HG03571 (cell line): ENCODE results near the gene KLK11.

Source experiments
- ATAC-seq: cut with Tn5 transposase; IDR thresholded peaks from one replicate; pipeline ENCODE4 v1.9.1; 2021; ENCODE audit not compliant: unreplicated experiment

KLK11 gene

GRCh38 chr19:51029718-51030117, 3.3 kb upstream of the KLK11 start:
- no peak for ATAC-seq

DNA sequence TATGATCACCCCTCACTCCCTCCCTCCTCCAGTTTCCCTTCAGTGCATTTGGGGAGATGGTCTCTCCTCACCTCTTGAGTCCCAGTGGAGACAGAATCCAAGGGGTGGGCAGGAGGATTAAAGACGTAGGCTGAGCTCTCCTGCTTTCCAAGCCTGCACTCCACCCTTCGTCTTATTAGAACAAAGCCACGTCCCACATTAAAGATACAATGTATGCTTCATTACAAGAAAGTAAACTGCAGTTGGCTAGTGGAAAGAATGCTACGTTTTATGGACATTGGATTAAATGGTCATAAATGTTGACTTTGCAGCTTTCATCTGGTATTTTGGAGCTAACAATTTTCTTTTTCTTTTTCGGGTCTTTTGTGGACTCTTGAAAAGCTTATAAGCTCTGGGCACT, 1.5 kb upstream of the KLK11 start:
- ATAC-seq = no peak

GRCh38 chr19:51027126-51027806, 850 bp upstream of the KLK11 start:
- no peak for ATAC-seq

DNA sequence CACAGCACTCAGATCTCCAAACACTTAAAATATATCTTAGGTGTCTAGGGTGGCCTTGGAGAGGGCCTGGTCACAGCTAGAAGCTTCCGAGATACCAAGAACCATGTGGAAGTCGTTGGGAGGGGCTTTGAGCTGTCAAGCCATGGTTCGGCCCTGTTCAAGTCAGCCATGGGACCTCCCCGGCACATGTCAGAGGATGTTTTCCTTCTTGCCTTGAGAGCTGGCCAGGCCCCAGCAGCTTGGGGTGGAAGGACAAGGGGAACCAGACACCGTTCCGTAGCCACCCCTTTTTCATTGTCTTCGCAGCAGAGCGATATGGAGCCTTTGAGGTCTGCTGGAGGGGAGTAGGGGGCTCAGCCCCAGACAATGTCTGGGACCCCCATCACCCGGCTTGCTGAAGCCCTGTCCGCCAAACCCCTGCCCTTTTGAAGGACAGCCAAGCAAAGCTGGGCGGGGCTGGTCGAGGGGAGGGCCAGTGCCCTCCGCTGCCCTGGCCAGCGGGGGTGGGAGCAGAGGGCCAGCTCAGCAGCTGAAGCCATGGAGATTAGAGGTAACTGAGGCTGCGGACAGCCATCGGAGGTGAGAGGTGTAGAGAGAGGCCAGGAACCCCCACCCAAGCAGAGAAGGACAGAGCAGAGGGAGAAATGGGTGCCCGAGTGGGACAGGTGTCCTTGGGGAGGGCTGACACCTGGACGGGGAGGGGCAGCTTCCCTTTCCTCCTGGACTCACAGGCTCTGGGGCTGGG, 435 bp downstream of the KLK11 start:
- no peak for ATAC-seq

- ATAC-seq = no peak
Measured at GRCh38 chr19:51025401-51025800, 1.0 kb downstream of the KLK11 start.

- no peak for ATAC-seq
Measured at GRCh38 chr19:51024924-51025323, 1.5 kb downstream of the KLK11 start.

GRCh38 chr19:51023946-51024345, 2.5 kb downstream of the KLK11 start:
- ATAC-seq = no peak

DNA sequence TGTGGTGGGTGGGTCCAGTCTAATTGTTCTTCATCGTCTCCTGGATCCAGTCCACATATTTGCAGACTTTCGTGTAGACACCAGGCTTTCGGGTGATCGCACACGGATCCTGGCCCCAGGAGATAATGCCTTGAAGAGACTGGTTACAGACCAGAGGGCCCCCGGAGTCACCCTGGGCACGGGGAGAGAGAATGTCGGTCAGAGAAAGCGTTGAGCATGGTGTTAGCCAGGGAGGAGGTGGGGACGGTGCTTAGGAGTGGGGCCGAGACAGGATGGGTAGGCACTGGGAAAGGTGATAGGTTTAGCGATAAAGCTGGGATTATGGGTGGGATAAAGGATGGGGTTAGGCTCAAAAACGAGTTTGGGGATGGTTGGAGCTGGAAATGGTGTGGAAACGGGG, 3.9 kb downstream of the KLK11 start:
- ATAC-seq = no peak

- no peak for ATAC-seq
Measured at GRCh38 chr19:51020988-51021651, 5.3 kb downstream of the KLK11 start.

DNA sequence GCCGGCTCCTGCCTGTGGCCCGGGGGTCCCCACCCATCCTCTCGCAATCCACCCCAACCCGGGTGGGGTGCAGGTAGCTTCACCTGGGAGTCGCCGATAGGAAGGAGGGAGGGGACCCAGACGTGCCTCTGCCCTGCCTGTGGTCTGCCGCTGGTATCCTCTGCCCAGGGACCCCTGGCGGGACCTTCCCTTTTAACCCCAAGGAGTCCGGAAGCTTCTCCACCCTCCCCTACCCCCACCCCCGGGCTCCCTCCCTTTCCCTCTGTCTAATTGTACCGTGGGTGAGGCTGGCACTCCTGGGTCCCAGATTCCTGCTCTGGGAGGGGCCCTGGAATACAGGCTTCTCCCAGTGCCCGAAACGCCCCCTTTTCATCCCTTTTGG, 6.9 kb downstream of the KLK11 start, which contains the start of gene KLK10:
Gene KLK10, minus strand, starts transcription at position 166 of the 382 bp plus-strand sequence. CDS start 579 bp downstream, outside the sequence.
- no peak for ATAC-seq

DNA sequence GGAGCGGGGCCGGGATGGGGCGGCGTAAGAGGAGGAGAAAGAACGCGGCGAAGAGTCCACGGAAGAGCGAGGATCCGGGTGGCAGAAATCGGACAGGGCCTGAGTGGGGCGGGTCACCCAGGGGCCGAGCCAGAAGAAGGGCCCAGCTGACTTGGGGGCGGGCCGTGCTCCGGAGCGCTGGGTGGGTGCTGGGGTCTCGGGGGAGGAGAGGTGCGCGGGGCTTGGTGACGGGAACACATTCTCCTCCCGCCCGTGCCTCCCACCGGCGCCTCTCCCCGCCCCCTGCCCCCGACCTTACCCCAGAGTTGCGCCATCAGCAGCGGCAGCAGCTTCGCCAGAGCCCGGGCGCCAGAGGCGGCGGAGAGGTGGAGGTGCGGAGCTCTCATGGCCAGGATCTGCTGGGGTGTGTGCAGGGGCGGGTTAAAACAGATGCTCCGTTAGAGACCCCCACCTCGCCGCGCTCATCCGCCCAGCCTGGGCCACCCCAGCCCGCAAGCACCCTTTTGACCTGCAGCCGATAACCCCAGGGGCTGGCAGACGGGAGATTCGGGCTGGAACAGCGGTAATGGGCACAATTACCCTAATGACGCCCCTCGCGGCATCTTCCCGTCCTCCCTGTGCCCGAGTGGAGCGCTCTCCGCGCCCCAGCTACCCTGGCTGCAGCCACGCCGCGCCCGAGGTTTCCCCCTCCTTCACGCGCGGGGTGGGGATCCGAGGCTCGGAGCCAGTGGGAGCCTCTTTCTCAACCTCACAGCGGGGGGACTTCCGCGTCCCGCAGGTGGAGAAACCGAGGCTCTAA, 7.5 kb downstream of the KLK11 start:
- ATAC-seq = no peak

DNA sequence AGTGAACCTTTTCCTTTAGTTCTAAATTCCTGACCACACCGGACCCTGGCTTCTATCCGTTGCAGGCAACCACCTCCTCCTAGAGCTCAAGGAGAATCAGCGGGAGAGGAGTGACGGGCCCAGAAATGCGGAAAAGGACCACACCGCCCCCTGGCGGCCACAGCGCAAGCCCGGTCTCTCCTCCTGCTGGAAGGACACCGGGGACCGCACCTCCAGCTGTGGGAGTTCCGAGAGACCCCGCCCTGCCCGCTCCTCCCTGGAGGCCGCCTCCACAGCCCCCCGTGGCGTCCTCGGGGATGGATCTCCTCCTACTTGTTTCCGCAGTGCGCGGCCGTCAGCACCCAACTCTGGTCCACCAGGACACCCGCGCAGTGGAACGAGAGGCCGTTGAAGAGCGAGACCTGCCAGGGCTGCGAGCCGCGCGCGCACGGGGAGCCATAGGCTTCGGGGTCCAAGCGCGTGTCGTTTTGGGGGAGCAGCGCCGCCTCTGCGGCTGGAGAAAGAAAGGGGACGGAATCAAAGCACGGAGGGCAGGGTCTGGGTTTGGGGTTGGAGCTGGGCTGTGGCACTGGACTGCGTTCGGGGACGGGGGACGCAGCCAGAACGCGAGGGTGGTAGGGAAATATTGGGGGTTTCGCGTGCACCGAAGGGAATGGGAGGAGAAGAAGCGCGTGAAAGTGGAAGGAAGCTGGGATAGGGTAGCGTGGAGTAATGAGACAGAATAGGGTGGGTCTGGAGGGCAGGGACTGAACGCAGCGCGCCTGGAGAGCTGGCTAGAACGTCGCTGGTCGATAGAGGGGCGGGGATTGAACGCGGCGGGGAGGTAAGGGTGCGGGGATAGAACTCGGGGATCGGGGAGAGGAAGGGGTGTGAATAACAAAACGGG, 9.4 kb downstream of the KLK11 start:
- no peak for ATAC-seq

DNA sequence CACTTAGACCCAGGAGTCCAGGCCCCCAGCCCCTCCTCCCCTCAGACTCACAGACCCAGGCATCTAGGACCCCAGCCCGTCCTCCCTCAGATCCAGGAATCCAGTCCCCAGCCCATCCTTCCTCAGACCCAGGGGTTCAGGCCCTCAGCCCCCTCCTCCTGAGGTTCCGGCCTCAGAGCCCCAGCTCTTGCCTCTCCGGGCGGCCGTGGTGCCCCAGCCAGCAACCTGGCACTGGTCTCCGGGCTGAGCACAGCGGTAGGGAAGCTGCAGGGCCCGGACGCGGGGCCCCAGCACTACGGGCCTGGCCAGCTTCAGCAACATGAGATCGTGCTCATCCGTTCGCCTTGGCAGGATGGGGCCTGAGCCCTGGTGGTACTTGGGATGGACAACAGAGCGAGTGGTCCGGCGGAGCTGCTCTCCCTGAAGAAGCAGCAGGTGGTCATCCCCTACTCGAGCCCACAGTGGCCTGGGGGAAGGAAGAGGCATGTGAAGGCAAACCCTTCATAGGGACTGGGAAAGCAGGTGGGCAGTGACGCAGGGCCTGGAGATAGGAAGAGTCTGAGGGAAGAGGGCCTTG, 10.6 kb downstream of the KLK11 start:
- no peak for ATAC-seq

DNA sequence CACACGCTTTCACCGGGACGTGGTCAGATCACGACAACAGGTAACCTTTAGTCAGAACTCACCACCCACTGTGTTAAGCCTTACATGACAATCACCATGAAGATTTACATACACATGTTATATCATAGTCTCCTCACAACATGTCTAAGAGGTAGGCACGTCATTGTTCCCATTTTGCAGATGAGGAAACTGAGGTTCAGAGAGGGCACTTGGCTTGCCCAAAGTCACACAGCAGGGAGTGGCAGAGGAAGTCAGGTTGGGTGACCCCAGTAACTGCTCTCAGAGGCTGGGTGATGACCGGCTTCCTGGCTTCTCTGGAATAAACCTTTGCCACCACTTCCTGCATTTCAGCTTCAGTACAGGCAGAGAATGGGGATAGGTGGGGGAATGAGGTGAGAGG, 12.2 kb downstream of the KLK11 start:
- no peak for ATAC-seq

- ATAC-seq = no peak
Measured at GRCh38 chr19:51012661-51013190, 13.7 kb downstream of the KLK11 start.

DNA sequence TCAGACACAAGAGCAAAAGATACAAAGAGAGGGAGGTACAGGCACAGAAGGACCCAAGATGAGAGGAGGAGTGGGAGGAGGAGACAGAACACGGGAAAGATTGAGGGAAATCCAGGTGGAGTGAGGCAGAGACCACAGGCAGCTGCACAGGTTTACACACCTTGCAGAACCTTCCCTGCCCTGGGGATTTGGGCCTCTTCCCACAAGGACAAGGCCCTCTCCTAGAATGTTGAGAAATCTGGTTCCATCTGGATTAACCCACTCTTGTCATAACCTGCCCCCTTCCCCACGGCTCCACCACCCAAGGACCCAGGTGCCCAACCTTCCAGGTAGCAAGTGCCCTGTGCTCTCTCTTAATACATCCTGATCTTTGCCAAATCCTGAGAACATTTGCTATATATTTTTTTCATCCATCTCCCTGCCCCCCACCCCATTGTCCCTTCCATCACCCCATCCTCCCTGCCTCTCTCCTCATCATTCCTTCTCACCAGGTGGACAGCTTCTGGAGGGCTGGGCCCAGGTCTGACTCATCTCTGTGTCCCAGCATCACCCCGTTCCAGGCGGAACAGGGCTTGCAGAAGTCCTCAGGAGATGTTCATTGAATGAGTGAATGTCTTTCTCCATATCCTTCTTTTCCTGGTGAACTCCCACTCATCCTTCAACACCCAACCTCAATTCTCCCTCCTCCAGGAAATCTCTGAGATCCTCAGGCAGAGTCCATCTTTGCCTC, 16.2 kb downstream of the KLK11 start:
- ATAC-seq = no peak

DNA sequence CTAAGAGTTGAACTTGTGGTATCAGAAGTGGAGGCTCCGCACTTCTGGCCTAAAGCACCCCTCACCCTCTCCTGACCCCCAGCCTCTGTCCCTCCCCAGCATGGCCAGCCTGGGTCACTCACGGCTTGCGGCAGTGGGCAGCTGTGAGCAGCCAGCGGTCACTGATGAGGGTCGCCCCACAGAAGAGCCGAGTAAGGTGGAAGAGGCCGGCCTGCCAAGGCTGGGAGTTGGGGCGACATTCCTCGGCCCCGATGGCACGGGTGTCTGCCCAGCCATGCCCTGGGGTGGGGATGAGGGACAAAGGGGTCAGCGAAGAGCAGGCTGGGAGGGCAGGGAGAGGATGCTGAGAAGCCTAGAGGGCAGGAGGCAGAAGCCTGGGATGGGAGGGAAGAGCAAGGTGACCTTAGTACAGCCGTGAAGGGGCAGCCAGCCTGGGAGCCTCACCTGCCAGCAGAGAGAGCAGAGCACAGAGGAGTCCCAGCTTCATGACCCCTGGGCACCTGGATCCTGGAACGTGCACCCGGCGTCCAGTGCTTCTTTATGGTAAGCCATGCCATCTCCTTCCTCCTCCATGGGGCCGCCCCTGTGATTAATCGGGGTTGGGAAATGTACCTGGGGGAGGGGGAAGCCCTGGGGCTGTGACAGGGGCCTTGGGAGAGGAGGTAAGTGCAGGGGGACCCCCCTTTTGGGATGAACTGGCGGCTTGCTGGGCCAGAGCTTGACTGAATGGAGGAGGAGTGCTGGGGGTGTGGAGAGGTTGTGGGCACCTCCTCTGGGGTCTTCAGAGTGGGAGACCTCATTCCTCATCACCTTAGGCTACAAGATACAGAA, 17.1 kb downstream of the KLK11 start:
- ATAC-seq = no peak

- ATAC-seq = no peak
Measured at GRCh38 chr19:51007488-51007887, 18.9 kb downstream of the KLK11 start.
